K562 (cell line): Measurements from ENCODE around the gene CDAN1. TPM values are rescaled to one million over a fixed set of nuclear protein-coding genes. Genes with fewer than 3 reads are reported as not detected.
A peak's percentile ranks its signal among the peaks of the same experiment; 100 is the strongest.

Source experiments
- ATAC-seq: fragments of 200-7000 bp; cut with Tn5 transposase; 3 replicates; pipeline ENCODE4 v1.9.1; 2020; ENCODE audit warnings: moderate library complexity
- BruUV-seq: library from RNA; stranded (reverse); fragments of 400-500 nt; replicated peaks from 2 replicates; lab custom pipeline; 2021; lab: Mats Ljungman, UMichigan
- CTCF ChIA-PET: fragments of 300-600 bp; formaldehyde crosslinking; extraction: SDS; loops from one replicate; lab custom pipeline; 2021; ENCODE audit warnings: low intra/inter-chr PET ratio; lab: Yijun Ruan, JAX
- POLR2A ChIA-PET: fragments of 300-600, 350-650 bp; sonication (Branson Sonifier 250); formaldehyde crosslinking; extraction: SDS; loops from one replicate; lab custom pipeline; 2021; ENCODE audit warnings: antibody characterized with exemption, inconsistent platforms; lab: Yijun Ruan, JAX
- DNase-seq, 4 experiments: peaks; one replicate each; pipeline versions ENCODE4 v3.0.0 to v3.0.0-alpha.2; 2011 to 2018; ENCODE audit warnings: low spot score in 3 of 4, mixed read lengths in 3 of 4; ENCODE audit errors: extremely low read depth in 1 of 4
- FAIRE-seq: peaks from 2 replicates; lab custom pipeline; 2011; peaks lifted over from hg19 to GRCh38; lab: Jason Lieb, UNC
- H2AFZ ChIP-seq: 2 replicates; pipeline ENCODE4 v1.6.0; 2011; ENCODE audit warnings: low read depth, low read length, control low read depth, inconsistent platforms
- H3K27ac ChIP-seq: fragments of 200-600 bp; 3 replicates; pipeline ENCODE4 v1.8.0; 2011; ENCODE audit warnings: low read depth, mild to moderate bottlenecking, control low read depth, inconsistent platforms, low read length, moderate library complexity, mixed read lengths; ENCODE audit errors: extremely low read depth
- H3K27me3 ChIP-seq, 2 experiments: fragments of 300-600 bp in 1 of 2; 2 replicates in 1 of 2; 3 replicates in 1 of 2; pipeline versions ENCODE4 v1.6.0 to v1.8.0; 2011; ENCODE audit warnings: inconsistent platforms in 2 of 2, low read length in 2 of 2, mild to moderate bottlenecking in 1 of 2, mixed read lengths in 1 of 2, moderate library complexity in 1 of 2; ENCODE audit not compliant: control insufficient read depth in 2 of 2, insufficient read depth in 2 of 2
- H3K36me3 ChIP-seq: fragments of 300-600 bp; 3 replicates; pipeline ENCODE4 v1.8.0; 2011; ENCODE audit warnings: mild to moderate bottlenecking, low read length, inconsistent platforms; ENCODE audit not compliant: control insufficient read depth, insufficient read depth
- H3K4me1 ChIP-seq, 2 experiments: fragments of 200-600 bp in 1 of 2; replicated peaks in 1 of 2; 2 replicates in 1 of 2; 3 replicates in 1 of 2; pipeline versions ENCODE4 v1.5.1 to v1.8.0; 2011; ENCODE audit warnings: inconsistent platforms in 2 of 2, low read length in 2 of 2, mild to moderate bottlenecking in 1 of 2, mixed read lengths in 1 of 2, moderate library complexity in 1 of 2; ENCODE audit not compliant: control insufficient read depth in 2 of 2, insufficient read depth in 2 of 2
- H3K4me2 ChIP-seq: 2 replicates; pipeline ENCODE4 v1.6.1; 2011; ENCODE audit warnings: low read length, control low read depth, inconsistent platforms, mixed read lengths; ENCODE audit not compliant: insufficient read depth
- H3K4me3 ChIP-seq: fragments of 200-600 bp; sonication (generic), shearing (Covaris generic); 2 replicates; pipeline ENCODE4 v1.5.1; 2016; ENCODE audit warnings: control low read depth, inconsistent platforms
- H3K79me2 ChIP-seq: fragments of 200-600 bp; 3 replicates; pipeline ENCODE4 v1.8.0; 2011; ENCODE audit warnings: low read length, inconsistent platforms; ENCODE audit not compliant: control insufficient read depth, insufficient read depth
- H3K9ac ChIP-seq, 2 experiments: 2 replicates each; pipeline versions ENCODE4 v1.6.0 to v1.6.1; 2011; ENCODE audit warnings: low read depth in 2 of 2, low read length in 2 of 2, control low read depth in 1 of 2, inconsistent platforms in 1 of 2, mild to moderate bottlenecking in 1 of 2, mixed read lengths in 1 of 2; ENCODE audit not compliant: insufficient read depth in 1 of 2
- H3K9me1 ChIP-seq: one replicate; pipeline ENCODE4 v1.6.0; 2011; ENCODE audit warnings: inconsistent platforms, mild to moderate bottlenecking, low read length, moderate library complexity; ENCODE audit not compliant: control insufficient read depth, insufficient read depth
- H3K9me3 ChIP-seq: replicated peaks from 2 replicates; pipeline ENCODE4 v1.5.1; 2011; ENCODE audit warnings: low read depth, low read length, inconsistent platforms; ENCODE audit not compliant: control insufficient read depth, insufficient read depth
- H4K20me1 ChIP-seq: replicated peaks from 2 replicates; pipeline ENCODE4 v1.6.1; 2011; ENCODE audit warnings: low read length, inconsistent platforms, mixed read lengths; ENCODE audit not compliant: control insufficient read depth, insufficient read depth
- PURB ChIP-seq: sonication (generic); formaldehyde crosslinking; IDR thresholded peaks from 2 replicates; pipeline ENCODE4 v1.9.0; 2021; ENCODE audit warnings: low read depth, mild to moderate bottlenecking, missing genetic modification reagents
- SIN3A ChIP-seq, 2 experiments: fragments of 150-350 bp in 1 of 2; IDR thresholded peaks; 2 replicates each; pipeline ENCODE4 v1.6.1; 2011 to 2016; ENCODE audit warnings: borderline replicate concordance in 2 of 2, low read depth in 2 of 2, low read length in 2 of 2, mild to moderate bottlenecking in 2 of 2, moderate library complexity in 2 of 2; ENCODE audit not compliant: control insufficient read depth in 1 of 2
- ZBTB7A ChIP-seq: IDR thresholded peaks from 2 replicates; pipeline ENCODE4 v1.6.1; 2011; ENCODE audit warnings: low read depth, mild to moderate bottlenecking, low read length, moderate library complexity, borderline replicate concordance; ENCODE audit not compliant: control insufficient read depth
- WGBS: fragments of 100-300 bp; shearing (Covaris generic); methylation state at CpG from one replicate; pipeline ENCODE4 v1.1.6; 2016; ENCODE audit warnings: low coverage, mixed read lengths; ENCODE audit not compliant: insufficient coverage; ENCODE audit errors: missing lambda C conversion rate; 5-methylcytosine and 5-hydroxymethylcytosine counted together
- in situ Hi-C: fragments of 300-500 bp; cut with MboI; formaldehyde crosslinking; loops from 4 replicates; pipeline ENCODE4 v1.15.0; 2018; ENCODE audit warnings: inconsistent platforms, mixed read lengths
- intact Hi-C: fragments of 100-400 bp; cut with micrococcal nuclease; formaldehyde crosslinking; loops from 2 replicates; pipeline ENCODE4 v1.14.2; 2022
- polyA plus RNA-seq, 8 experiments: library from polyadenylated mRNA; depleted of rRNA in 4 of 8; stranded (reverse) in 5 of 8; unstranded in 3 of 8; fragments of >200 nt; fragmentation: Nextera tagmentation in 2 of 8; fragmentation: Illumina TruSeq in 1 of 8; extraction: Ambion mirVana in 2 of 8; extraction: Trizol in 1 of 8; gene quantifications; 2 replicates each; pipeline versions ENCODE4 v1.2.1 to v1.2.3, GENCODE V29; 2011 to 2014; ENCODE audit warnings: inconsistent platforms in 1 of 8, missing spikeins in 1 of 8
- total RNA-seq, 7 experiments: library from RNA; depleted of rRNA in 6 of 7; stranded (reverse); fragments of >200 nt in 6 of 7; fragmentation: Illumina TruSeq in 2 of 7; extraction: Trizol in 2 of 7; gene quantifications; 2 replicates each; pipeline versions ENCODE4 v1.2.1 to v1.2.3, GENCODE V29; 2011 to 2021; ENCODE audit warnings: low replicate concordance in 1 of 7
- TF ChIP-seq, protein P1 (sequence below): fragments of 450-650 bp; IDR thresholded peaks from 2 replicates; pipeline ENCODE4 v1.6.1; 2016

The CDAN1 gene
- total and polyA plus RNA-seq, 9 of the 15 experiments (the other 6 are each of a cell fraction or from before 2014, with no cell fraction given): 1.6 to 34.4 (median 13.8) TPM

DNA sequence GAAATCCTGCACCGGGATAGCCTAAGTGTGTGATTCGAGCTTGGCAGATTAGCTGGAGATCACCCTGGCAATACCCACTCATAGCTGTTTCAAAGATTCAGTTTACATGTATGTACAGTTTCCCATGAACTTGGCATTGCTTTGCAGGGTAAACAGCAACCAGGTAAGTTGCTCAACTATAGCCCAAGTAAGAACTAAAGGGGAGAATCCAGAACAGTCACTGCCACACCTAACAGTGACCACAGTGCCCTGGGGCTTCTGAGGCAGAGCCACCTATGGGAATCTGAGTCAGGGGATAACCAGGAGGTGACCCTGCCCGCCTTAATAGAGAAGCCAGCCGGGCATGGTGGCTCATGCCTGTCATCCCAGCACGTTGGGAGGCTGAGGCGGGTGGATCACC lies 15.9 kb downstream of the CDAN1 start:
- intact Hi-C loops (no loop called here), in situ Hi-C loops (no loop called here)
- Histone ChIP-seq H3K4me3 (no peak overlapping the region), H3K4me2 (no peak overlapping the region), H3K79me2 (no peaks in the 10 kb centered on the region), H3K27me3 (no peaks in the 10 kb centered on the region), H4K20me1 (no peaks in the 10 kb centered on the region), H3K9me1 (peaks cover 5% of the 10 kb centered on the region), H3K27ac (no peak overlapping the region), H3K4me1 (no peaks in the 10 kb centered on the region), H3K36me3 (peaks cover 50% of the 10 kb centered on the region; the same call in 2 of the 3 replicates), H2AFZ (no peak overlapping the region), H3K9ac (no peak overlapping the region), H3K9me3 (no peaks in the 10 kb centered on the region)
- no peak for DNase-seq
- no peak for TF ChIP-seq PURB (CRISPR knock-in tag)
- TF ChIP-seq SIN3A (IDR thresholded peaks at IDR 0.05; ENCODE audit: borderline replicate concordance in 2 of 2, control insufficient read depth in 1 of 2, low read depth in 2 of 2, low read length in 2 of 2): no peak
- CTCF ChIA-PET: interaction anchor here (0.5 kb wide), 1 partner anchor 10 kb away, joined by 3 read pairs; no protein-coding TSS in a partner anchor
- no peak for ATAC-seq
- POLR2A ChIA-PET: no interaction called here
- no TSS peak for BruUV-seq
- FAIRE-seq: no peak
- 86% methylated on average over 6 of the region's 6 CpGs for WGBS

DNA sequence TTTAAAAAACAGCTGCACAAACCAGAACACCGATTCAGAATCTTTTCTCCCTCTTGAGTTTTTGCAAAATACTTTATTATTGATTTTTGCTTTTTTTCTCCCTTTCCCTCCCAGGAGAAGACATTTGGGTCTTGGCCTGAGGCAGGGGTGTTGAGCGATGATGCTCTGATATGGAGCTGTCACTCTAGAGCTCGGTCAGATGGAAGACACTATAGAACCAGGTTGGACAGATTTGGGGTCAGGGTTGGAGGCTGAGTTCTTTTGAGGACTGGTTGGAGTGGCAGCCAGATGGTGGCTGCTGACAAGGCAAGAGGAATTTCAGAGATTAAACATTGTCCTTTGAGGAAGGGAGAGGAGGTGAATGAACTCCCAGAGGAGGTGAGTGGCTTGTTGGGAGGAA lies 16.9 kb downstream of the CDAN1 start:
- no TSS peak for BruUV-seq
- CTCF ChIA-PET: no interaction called here
- intact Hi-C loops: no loop called here

More for the DNA sequence above, 16.9 kb downstream of the CDAN1 start:
- FAIRE-seq (no peak), ATAC-seq (no peak), DNase-seq (no peak)
- TF ChIP-seq, protein P1, sequence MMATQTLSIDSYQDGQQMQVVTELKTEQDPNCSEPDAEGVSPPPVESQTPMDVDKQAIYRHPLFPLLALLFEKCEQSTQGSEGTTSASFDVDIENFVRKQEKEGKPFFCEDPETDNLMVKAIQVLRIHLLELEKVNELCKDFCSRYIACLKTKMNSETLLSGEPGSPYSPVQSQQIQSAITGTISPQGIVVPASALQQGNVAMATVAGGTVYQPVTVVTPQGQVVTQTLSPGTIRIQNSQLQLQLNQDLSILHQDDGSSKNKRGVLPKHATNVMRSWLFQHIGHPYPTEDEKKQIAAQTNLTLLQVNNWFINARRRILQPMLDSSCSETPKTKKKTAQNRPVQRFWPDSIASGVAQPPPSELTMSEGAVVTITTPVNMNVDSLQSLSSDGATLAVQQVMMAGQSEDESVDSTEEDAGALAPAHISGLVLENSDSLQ: peak; percentile 55
- no peak for TF ChIP-seq ZBTB7A
- H3K27ac ChIP-seq: no peak overlapping the region
- no peaks in the 10 kb centered on the region for H3K79me2 ChIP-seq
- peaks cover 3% of the 10 kb centered on the region for H3K9me1 ChIP-seq
- POLR2A ChIA-PET: interaction anchor here (0.5 to 1.6 kb wide), 6 partner anchors 9 to 499 kb away, joined by 3 to 4 read pairs (median 3); no protein-coding TSS in a partner anchor
- H3K4me3 ChIP-seq: no peak overlapping the region
- in situ Hi-C loops: no loop called here
- no peaks in the 10 kb centered on the region for H3K9me3 ChIP-seq
- peaks cover 40% of the 10 kb centered on the region; the same call in 2 of the 3 replicates for H3K36me3 ChIP-seq
- H4K20me1 ChIP-seq: no peaks in the 10 kb centered on the region
- H3K27me3 ChIP-seq: no peaks in the 10 kb centered on the region
- H2AFZ ChIP-seq: no peak overlapping the region
- 52% methylated on average over 3 of the region's 3 CpGs for WGBS
- no peak overlapping the region for H3K4me2 ChIP-seq
- no peaks in the 10 kb centered on the region for H3K4me1 ChIP-seq
- no peak overlapping the region; a peak in 1 of 4 replicates for H3K9ac ChIP-seq
